Activated CD4-positive, alpha-beta T cell treated with anti-CD3 and anti-CD28 coated beads for 48 hours (primary cell): Measurements from ENCODE around the gene TRPM5.
"Not testable (repeated sequence)": the region's sequence is repeated elsewhere in the genome, so short reads cannot be mapped to it uniquely, and the experiment has no call there.

Experiments used
- DNase-seq: peaks from one replicate; pipeline ENCODE4 v3.0.0-alpha.2; 2020

The TRPM5 gene, protein sequence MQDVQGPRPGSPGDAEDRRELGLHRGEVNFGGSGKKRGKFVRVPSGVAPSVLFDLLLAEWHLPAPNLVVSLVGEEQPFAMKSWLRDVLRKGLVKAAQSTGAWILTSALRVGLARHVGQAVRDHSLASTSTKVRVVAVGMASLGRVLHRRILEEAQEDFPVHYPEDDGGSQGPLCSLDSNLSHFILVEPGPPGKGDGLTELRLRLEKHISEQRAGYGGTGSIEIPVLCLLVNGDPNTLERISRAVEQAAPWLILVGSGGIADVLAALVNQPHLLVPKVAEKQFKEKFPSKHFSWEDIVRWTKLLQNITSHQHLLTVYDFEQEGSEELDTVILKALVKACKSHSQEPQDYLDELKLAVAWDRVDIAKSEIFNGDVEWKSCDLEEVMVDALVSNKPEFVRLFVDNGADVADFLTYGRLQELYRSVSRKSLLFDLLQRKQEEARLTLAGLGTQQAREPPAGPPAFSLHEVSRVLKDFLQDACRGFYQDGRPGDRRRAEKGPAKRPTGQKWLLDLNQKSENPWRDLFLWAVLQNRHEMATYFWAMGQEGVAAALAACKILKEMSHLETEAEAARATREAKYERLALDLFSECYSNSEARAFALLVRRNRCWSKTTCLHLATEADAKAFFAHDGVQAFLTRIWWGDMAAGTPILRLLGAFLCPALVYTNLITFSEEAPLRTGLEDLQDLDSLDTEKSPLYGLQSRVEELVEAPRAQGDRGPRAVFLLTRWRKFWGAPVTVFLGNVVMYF (N-terminal part only)

DNA sequence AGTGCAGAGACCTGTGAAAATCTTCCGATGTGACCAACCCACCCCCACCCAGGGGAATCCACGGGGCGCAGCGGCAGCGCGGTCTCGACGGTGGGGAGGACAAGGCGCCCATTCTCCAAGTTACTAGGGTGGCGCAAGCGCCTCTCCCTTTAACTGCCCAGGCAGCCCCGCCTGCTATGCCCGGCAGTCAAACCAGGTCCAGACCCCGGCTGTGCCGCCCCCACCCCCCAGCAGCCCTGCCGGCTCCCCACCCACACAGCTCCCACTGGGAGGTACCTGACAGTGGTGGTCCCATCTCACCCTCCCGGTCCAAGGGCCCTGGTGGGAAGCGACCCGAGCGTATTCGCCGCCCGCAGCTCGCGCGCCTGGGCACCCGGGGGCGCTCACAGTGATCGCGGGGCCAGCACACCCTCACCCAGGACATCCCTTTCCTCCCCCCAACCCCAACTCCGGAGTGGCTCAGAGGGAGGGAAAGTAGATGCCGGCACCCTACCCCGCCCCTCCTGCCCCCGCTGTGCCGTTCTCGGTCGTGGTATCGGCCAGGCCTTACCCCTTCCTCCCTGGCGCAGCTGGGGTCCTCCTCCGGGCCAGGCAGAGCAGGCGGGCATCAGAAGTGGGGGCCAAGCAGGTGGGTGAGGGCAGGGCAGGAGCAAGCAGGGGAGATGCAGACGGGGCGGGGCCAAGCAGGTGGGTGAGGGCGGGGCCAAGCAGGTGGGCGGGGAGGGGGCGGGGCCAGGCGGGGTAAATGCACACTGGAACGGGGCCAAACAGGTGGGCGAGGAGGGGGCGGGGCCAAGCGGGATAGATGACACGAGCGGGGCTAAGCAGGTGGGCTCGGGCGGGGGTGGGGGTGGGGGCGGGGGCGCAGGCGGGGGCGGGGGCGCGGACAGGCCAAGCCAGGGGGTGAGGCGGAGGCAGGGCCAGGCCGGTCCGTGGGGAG, at the start of gene TRPM5:
TRPM5 (minus strand) TSS at position 634 of the 940 bp plus-strand sequence. CDS start 21,478 bp downstream, outside the sequence.
- DNase-seq, result peak; percentile 87

DNA sequence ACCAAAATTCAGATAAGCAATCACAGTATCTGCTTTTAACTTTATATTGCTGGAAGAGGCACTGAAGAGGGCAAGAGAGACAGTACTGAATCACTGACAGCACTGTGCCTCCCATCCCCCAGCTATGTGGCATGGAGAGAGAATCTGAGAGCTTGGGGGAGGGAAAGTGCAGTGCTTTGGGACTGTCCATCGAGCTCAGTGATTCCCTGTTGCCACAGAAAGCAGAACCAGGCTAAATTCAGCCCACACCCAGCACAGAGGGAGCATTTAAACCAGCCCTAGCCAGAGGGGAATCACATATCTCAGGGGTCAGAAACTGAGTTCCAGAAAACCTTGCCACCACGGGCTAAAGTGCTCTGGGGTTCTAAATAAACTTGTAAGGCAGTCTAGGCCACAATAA, 44.8 kb upstream of the TRPM5 start:
- no peak for DNase-seq

DNA sequence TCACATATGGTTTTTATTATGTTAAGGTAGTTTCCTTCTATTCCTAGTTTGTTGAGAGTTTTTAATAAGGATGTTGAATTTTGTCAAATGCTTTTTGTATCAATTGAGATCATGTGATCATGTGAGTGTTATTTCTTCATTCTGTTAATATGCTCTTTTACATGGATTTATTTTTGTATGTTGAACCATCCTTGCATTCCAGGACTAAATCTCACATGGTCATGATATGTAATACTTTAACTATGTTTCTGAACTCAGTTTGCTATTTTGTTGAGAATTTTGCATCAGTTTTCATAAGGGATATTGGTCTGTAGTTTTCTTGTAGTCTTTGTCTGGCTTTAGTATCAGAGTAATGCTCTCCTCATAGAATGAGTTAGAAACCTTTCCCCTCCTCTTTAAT, 43.7 kb upstream of the TRPM5 start:
- DNase-seq, result no peak

DNA sequence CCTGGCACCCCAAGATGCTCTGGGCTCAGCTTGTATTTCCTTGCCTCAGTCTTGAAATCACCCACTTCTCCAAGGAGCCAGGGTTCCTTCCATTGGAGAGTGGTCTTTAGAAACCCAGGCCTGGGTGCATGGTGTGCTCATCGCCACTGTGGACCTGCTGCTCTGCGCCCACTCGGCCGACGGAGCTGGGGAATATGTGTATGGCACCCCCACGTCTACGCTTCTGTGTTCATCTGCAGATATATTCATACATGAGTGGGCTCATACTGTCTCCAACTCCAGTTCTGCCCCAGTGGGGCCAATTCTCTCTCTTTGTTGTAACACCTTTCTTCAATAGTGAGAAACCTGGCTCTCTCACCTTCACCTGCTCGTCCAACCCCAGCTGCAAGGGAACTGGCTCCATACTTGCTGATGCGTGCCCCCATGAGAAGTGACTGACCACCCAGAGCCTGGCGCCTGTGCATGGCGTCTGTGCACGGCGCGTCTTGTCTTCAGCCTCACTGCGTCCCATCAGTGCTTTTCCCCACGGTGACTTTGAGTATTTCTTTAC, 40.3 kb upstream of the TRPM5 start:
- DNase-seq, result no peak

DNA sequence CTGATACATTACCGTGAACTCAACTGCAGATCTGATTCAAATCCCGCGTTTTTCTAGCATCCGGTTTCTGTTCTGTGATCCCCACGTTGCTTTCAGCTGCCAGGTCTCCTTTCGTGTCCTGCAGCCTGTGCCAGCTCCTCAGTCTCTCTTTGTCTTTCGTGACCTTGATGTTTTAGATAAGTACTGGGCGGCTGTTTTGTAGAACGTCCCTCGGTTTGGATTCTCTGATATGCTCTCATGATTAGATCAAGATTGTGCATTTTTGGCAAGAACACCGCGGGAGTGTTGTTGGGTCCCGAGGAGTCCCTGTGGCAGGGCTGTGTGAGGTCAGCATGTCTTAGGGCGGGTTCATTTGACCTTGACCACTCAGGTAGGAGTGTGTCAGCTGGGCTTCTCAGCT, 39.1 kb upstream of the TRPM5 start:
- no peak for DNase-seq

DNA sequence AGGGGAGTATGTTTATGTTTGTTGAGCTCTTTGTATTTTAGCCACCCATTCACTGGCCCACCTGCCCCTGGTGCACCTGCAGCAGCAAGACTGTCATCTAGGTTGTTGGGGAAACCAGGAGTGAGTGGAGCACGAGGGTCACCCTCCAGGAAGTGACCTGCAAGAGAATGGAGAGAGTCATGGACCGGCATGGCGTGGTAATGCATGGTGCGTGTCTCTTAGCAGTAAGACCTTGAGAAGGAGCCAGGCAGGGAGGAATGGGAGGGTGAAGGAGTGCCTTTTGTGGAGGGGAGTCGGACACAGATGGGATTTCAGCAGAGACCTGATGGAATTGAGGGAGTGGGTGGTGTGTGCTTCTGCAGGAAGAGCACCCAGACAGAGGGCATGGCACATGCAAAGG, 38.4 kb upstream of the TRPM5 start:
- no peak for DNase-seq

DNA sequence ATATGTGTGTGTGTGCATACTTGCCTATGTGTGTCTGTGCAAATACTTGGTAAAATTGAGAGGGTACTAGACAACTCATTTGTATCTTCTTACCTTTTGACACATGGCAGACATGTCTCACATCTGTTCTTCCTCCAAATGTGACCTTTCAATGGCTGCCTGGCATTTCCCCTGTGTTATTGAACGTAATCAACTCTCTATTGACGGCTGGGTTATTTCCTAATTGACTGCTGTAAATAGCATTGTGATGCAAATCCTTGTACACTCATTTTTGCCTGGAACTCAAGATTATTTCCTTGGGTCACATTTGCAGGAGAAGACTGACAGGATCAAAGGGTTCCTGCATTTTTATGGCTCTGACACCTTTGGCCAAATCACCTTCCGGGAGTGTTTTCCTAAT, 37.9 kb upstream of the TRPM5 start:
- no peak for DNase-seq

DNA sequence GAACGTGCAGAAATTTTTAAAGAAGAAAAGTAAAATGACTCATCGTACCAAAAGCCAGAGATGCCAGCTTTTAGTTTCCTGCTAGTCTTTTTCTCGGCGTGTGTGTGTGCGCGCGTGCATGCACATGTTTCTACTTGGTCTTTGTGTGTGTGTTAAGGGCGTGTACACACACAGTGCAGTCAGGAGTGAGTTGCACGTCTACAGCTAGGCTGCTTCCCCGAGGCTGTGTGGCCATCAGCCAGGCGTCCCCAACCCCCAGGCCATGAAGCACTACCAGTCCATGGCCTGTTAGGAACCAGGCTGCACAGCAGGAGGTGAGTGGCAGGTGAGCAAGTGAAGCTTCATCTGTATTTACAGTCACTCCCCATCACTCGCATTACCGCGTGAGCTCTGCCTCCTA, 36.9 kb upstream of the TRPM5 start:
- DNase-seq, result peak; percentile 46

DNA sequence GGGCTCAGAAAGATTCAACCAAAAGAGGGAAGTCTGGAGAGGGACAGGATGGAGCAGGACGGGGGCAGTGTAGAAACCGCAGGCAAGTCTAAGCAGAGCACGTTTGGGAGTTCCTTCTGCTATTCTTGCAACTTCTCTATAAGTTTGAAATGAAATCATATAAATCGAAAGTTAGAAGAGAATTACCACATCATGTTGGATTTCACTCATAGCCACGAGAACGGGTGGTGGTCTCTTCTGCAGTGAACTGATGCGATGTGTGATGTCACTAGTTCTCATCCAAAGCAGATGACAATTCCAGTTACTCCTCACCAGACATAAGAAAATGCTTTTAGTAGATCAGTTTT, 36.5 kb upstream of the TRPM5 start:
- DNase-seq, result no peak

DNA sequence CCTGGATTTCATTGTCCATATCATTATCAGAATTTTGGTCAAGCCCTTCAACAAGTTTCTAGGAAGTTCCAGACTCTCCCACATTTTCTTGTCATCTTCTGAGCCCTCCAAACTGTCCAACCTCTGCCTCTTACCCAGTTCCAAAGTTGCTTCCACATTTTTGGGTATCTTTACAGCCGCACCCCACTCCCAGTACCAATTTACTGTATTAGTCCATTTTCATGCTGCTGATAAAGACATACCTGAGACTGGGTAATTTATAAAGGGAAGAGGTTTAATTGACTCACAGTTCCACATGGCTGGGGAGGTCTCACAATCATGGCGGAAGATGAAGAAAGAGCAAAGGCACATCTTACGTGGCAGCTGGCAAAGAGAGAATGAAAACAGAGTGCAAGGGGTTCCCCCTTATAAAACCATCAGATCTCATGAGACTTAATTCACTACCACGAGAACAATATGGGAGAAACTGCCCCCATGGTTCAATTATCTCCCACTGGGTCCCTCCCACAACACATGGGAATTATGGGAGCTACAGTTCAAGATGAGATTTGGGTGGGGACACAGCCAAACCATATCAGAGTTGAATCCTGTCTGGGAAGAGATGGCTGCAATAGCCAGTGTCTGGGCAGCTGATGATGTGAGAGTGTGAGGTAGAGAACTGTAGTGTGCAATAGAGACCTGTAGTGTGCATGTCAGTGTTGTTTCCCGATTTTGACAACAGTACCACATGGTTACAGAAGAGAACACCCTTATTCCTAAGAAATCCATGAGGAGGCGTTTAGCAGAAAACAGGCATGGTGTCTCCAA, 36.0 kb upstream of the TRPM5 start:
- DNase-seq, result not testable (repeated sequence)

DNA sequence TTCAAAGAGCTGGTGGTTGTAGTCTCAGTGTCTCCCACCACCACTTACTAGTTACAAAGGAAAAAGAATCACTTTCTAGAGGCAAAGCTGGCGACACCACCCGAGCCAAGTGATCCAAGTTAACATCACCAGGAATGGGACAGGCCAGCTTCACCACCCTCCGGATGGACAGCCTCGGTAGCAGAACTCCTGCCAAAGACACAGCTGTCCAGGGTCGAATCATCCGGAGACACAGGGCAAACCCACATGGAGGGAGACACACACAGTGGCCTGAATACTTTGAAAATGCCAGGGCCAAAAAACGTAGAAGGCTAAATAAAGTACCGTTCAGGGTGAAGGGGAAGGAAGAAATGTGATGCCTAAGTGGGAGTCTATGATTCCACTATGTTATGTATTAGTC, 33.6 kb upstream of the TRPM5 start:
- DNase-seq, result no peak

DNA sequence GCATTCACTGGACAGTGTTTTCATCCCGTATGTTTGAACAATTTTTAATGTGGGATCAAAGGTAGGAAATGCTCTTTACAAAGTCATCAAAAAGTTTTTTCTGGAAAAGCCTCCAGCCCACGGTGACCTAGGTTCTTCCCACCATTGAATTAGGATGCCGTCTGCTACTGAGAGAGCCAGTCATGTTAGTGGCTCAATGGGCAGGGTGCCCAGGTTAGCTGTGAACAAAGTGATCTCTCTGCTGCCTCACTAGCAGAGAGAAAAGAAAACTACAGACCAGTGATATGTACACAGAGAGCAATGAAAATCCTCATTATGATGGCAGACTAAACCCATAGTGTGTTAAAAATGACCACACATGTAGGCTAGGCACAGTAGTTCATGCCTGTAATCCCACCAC, 32.9 kb upstream of the TRPM5 start:
- no peak for DNase-seq

DNA sequence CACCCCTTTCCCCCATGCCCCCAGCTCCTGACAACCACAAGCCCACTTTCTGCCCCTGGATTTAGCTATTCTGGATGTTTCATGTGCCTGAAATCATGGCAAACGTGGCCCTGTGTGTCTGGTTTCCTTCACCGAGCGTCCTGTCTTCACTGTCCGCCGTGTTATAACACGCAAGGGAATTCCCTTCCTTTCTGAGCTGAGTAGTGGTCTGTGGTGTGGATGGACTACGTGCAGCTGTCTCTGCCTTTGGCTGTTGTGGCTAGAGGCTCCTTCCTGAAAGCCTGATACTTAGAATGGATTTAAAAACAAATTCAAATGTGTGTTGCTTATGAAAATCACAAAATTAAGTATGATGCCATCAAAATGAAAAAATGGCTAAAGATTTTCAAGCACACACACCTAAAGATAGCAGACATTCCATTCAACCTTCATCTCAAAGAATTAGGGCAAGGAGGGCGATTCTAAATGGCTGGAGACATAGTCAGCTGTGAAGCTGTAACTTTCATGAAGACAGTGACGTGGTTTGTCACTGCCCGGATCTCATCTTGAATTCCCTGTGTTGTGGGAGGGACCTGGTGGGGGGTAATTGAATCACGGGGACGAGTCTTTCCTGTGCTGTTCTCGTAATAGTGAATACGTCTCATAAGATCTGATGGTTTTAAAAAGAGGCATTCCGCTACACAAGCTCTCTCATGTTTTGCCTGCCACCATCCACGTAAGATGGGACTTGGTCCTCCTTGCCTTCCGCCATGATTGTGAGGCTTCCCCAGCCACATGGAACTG, 31.0 kb upstream of the TRPM5 start:
- no peak for DNase-seq

DNA sequence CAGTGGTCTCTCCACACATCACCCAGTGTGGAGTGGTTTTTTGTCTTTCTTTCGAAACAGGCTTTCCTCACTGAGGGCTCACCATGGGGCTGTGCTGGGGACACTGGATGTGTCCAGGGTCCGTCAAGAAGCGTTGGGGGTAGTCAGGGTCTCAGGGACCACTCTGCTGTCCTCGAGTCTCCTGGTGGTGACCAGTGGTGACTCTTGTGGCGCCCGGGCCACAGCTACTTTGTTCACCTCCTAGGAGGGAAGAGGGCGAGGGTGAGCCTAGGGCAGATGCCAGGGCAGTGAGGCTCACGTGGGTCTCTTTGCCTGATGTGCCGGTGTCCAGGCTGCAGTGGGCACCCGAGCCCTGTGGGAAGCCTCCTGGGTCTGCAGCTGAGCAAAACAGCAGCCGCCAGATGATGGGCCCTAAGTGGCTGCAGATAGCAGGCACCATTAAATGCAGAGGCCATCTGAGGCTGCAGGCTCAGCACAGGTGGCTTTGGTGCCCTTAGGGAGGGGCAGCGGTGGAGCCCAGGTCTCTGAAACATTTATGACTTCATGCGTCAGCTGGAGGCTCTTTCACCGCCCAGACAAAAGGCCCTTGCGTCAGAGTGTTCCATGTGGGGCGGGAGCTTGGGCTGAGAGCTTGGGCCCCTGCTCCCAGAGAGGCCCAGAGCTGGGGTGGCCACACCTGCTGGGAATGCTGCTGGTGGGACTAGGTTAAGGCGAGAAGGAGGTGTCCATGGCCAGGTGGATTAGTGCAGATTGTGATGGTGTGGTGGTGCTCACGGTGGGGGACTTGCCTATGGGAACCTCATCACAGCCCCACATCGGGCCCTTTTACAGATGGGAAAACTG, 30.0 kb upstream of the TRPM5 start:
- no peak for DNase-seq

DNA sequence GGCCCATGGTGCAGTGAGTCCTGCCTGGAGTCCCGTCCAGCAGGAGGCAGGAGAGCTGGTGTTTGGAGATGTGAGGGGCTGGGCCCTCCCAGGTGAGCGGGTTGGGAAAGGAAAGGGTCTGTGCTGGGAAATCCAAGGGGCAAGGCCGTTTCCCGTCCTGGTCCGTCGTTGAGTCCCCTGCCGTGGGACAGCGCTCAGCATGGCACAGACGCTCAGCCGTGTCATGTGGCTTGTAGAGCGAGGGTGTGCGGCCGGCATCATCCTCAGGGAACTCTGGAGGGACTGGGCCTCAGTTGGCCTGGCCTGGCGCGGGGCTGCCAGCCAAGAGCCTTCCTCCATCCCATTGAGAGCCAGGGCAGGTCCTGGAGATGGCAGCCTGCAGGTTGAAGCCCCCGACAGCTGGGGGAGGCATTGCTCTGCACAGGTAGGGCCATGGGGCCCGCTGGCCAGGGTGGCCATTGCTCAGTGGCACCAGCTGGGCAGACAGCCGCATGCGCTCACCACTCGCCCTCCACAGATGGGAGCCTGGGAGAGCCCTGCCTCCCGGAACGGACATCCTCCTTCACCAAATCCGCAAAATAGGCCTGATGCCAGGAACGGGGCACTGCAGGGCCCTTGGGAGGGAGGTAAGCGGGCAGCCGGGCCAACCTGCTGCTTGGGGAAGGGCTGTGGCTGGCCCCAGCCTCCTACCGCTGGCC, 29.2 kb upstream of the TRPM5 start:
- no peak for DNase-seq

DNA sequence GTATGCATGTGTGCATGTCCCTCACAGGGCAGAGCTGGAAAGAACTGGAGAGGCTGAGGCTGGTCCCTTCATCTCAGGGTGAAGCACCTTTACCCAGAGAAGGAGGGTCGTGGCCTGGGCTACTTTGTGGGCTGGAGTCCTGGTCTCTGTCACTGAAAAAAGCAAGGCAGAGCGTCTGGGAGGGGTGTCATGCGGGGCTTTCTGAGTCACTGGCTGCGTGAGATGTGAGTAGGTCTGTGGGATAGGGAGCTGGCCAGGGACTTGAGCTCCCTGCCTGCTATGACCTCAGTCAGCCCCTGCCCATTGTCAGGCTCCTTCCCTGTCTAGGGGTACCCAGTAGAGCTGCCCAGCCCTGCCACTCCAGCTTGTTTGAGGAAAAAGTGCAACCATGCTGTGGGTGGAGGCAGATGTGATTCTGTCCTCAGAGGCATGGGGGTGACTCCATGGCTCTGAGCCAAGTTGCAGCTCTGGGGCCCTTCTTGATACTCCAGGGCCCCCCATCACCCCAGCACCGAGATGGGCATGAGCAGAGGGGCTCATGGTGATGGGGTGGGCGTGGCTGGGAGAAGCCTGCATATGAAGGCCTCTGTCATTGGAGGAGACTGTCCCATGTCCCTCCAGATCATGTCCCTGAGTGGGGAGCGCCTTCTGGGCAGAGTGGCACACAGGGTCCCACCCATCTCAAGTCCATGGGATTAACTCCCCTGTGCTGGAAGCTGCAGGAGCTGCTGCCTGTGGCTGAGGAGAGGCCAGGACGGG, 28.3 kb upstream of the TRPM5 start:
- no peak for DNase-seq

DNA sequence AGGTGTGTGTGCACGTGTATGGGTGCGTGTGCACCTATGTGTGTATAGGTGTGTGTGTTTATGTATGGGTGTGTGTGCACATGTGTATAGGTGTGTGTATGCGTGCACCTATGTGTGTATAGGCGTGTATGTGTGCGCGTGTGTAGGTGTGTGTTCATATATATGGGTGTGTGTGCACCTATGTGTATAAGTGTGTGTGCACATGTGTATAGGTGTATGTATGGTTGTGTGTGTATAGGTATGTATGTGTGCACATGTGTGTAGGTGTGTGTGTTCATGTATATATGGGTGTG, 27.4 kb upstream of the TRPM5 start:
- no peak for DNase-seq

DNA sequence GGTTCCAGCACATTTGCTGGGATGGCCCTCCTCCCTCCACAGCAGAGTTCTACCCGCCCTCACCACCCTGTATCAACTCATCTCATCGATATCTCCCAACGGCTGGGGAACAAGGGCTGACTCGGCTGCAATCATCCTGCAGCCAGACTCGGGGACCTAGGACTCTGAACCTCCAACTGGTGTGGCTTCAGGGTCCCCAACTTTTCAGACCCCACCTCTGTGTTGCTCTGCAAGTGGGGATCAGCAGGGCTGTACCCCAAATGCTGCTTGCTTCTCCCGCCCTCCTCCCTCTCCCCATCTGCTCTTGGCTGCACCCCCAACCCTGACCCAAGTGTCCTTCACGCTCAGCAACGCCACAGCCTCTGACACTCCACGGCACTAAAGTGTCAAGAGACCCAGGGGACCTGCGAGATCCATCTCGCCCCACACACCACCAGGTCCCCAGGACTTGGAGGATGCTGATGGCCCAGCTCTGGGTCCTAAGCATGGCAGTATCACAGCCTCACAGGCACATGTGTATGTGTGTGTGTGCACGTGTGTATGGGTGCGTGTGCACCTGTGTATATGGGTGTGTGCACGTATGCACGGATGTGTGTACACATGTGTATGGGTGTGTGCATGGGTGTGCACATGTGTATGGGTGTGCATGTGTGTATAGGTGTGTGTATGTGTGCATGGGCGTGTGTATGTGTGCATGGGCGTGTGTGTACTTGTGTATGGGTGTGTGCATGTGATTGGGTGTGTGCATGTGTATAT, 26.9 kb upstream of the TRPM5 start:
- no peak for DNase-seq
